SU-DHL-6 (cell line): ENCODE data around the gene SLC39A1.

ENCODE experiments used
- H2AFZ ChIP-seq: fragments of 200-600 bp; sonication (generic); 2 replicates; pipeline ENCODE4 v1.6.1; 2014; ENCODE audit warnings: low read depth, mild to moderate bottlenecking, moderate library complexity, mixed read lengths, antibody characterized with exemption, low read length; ENCODE audit not compliant: severe bottlenecking
- H3F3A ChIP-seq: fragments of 200-600 bp; shearing (Covaris generic); 2 replicates; pipeline ENCODE4 v1.6.0; 2016; ENCODE audit warnings: antibody characterized with exemption, mild to moderate bottlenecking; ENCODE audit not compliant: insufficient read depth
- H3K27ac ChIP-seq: fragments of 200-600 bp; sonication (generic); 2 replicates; pipeline ENCODE4 v1.5.1; 2016; ENCODE audit warnings: low read depth, mild to moderate bottlenecking, low read length, moderate library complexity, mixed read lengths
- H3K27me3 ChIP-seq: fragments of 200-600 bp; sonication (generic), shearing (Covaris generic); 2 replicates; pipeline ENCODE4 v1.6.0; 2014; ENCODE audit warnings: mild to moderate bottlenecking, low read length
- H3K36me3 ChIP-seq: fragments of 200-600 bp; sonication (generic); 2 replicates; pipeline ENCODE4 v1.6.1; 2014; ENCODE audit warnings: mild to moderate bottlenecking, low read length, mixed read lengths
- H3K4me2 ChIP-seq: fragments of 300-600, 200-600 bp; shearing (Covaris generic), sonication (generic); 2 replicates; pipeline ENCODE4 v1.6.0; 2014; ENCODE audit warnings: low read length, low read depth, mild to moderate bottlenecking; ENCODE audit not compliant: poor library complexity, severe bottlenecking
- H3K4me3 ChIP-seq: fragments of 200-600 bp; sonication (generic); 2 replicates; pipeline ENCODE4 v1.5.1; 2014; ENCODE audit warnings: antibody characterized with exemption, low read length, mild to moderate bottlenecking, mixed read lengths; ENCODE audit not compliant: insufficient read depth, poor library complexity, severe bottlenecking
- H3K79me2 ChIP-seq: fragments of 200-600 bp; sonication (generic); 2 replicates; pipeline ENCODE4 v1.6.1; 2014; ENCODE audit warnings: mild to moderate bottlenecking, low read length, moderate library complexity; ENCODE audit not compliant: insufficient read depth
- H3K9ac ChIP-seq: fragments of 200-600 bp; sonication (generic); 2 replicates; pipeline ENCODE4 v1.7.0; 2014; ENCODE audit warnings: mild to moderate bottlenecking, low read length
- H3K9me2 ChIP-seq: fragments of 200-600 bp; sonication (generic); replicated peaks from 2 replicates; pipeline ENCODE4 v1.6.1; 2014; ENCODE audit warnings: low read length; ENCODE audit not compliant: insufficient read depth
- H3K9me3 ChIP-seq: fragments of 200-600 bp; sonication (generic); 2 replicates; pipeline ENCODE4 v1.6.1; 2014; ENCODE audit warnings: low read length, mixed read lengths; ENCODE audit not compliant: insufficient read depth
- H4K20me1 ChIP-seq: fragments of 200-600 bp; sonication (generic); 2 replicates; pipeline ENCODE4 v1.6.1; 2014; ENCODE audit warnings: low read depth, mild to moderate bottlenecking, antibody characterized with exemption, low read length, moderate library complexity, mixed read lengths
- CTCF ChIP-seq: fragments of 200-600 bp; sonication (generic); IDR thresholded peaks from one replicate; pipeline ENCODE4 v1.5.1; 2017; ENCODE audit warnings: antibody characterized with exemption, mild to moderate bottlenecking, low read length, moderate library complexity; ENCODE audit not compliant: insufficient read depth, poor library complexity, severe bottlenecking
- EZH2phosphoT487 ChIP-seq: fragments of 200-600 bp; sonication (generic), shearing (Covaris generic); conservative IDR thresholded peaks from 2 replicates; pipeline ENCODE4 v1.6.1; 2018; ENCODE audit warnings: mild to moderate bottlenecking, antibody characterized with exemption, low read length, moderate library complexity, mixed read lengths

SLC39A1 gene

GRCh38 chr1:153938996-153939395 is 24.3 kb downstream of the SLC39A1 start:
- H3K9ac ChIP-seq: no peak overlapping the region
- H3K36me3 ChIP-seq: no peaks in the 10 kb centered on the region
- no peak overlapping the region for H3K27ac ChIP-seq
- no peaks in the 10 kb centered on the region for H3F3A ChIP-seq
- H2AFZ ChIP-seq: no peak overlapping the region
- H3K79me2 ChIP-seq: peaks cover 14% of the 10 kb centered on the region; the same call in 1 of the 2 replicates
- no peaks in the 10 kb centered on the region for H3K27me3 ChIP-seq
- no peak overlapping the region for H3K4me3 ChIP-seq
- H3K9me3 ChIP-seq: no peaks in the 10 kb centered on the region
- H3K9me2 ChIP-seq: no peaks in the 10 kb centered on the region
- no peaks in the 10 kb centered on the region for H4K20me1 ChIP-seq
- TF ChIP-seq EZH2phosphoT487 (no peak), CTCF (no peak)
- H3K4me2 ChIP-seq: no peak overlapping the region

- Histone ChIP-seq H3K36me3 (no peaks in the 10 kb centered on the region), H3K9me2 (no peaks in the 10 kb centered on the region)
Measured at GRCh38 chr1:153937331-153937730, 26.0 kb downstream of the SLC39A1 start.

GRCh38 chr1:153936011-153936802 is 27.1 kb downstream of the SLC39A1 start:
- no peaks in the 10 kb centered on the region for H3F3A ChIP-seq
- no peaks in the 10 kb centered on the region for H3K9me2 ChIP-seq
- no peaks in the 10 kb centered on the region for H3K79me2 ChIP-seq
- H4K20me1 ChIP-seq: no peaks in the 10 kb centered on the region
- no peak overlapping the region for H2AFZ ChIP-seq
- H3K4me2 ChIP-seq: no peak overlapping the region
- TF ChIP-seq CTCF: no peak
- no peak for TF ChIP-seq EZH2phosphoT487
- H3K9ac ChIP-seq: no peak overlapping the region
- H3K36me3 ChIP-seq: no peaks in the 10 kb centered on the region
- H3K27me3 ChIP-seq: no peaks in the 10 kb centered on the region
- H3K9me3 ChIP-seq: no peaks in the 10 kb centered on the region
- no peak overlapping the region for H3K27ac ChIP-seq
- H3K4me3 ChIP-seq: no peak overlapping the region

More at GRCh38 chr1:153937331-153937730, 26.0 kb downstream of the SLC39A1 start:
- Histone ChIP-seq H3F3A (no peaks in the 10 kb centered on the region), H3K4me2 (no peak overlapping the region), H3K27ac (no peak overlapping the region), H3K79me2 (peaks cover under 1% of the 10 kb centered on the region; the same call in 1 of the 2 replicates), H3K9me3 (no peaks in the 10 kb centered on the region), H2AFZ (no peak overlapping the region), H3K27me3 (no peaks in the 10 kb centered on the region), H4K20me1 (no peaks in the 10 kb centered on the region), H3K9ac (no peak overlapping the region), H3K4me3 (no peak overlapping the region)
- TF ChIP-seq EZH2phosphoT487 (no peak), CTCF (no peak)
